Glomerular visceral epithelial cell (primary cell): Measurements from ENCODE around the gene SLC25A28.
"Not testable (repeated sequence)": the region's sequence is repeated elsewhere in the genome, so short reads cannot be mapped to it uniquely, and the experiment has no call there.

Source experiments
- DNase-seq: peaks from one replicate; pipeline ENCODE4 v3.0.0-alpha.2; 2016; ENCODE audit errors: extremely low spot score

SLC25A28 gene

DNA sequence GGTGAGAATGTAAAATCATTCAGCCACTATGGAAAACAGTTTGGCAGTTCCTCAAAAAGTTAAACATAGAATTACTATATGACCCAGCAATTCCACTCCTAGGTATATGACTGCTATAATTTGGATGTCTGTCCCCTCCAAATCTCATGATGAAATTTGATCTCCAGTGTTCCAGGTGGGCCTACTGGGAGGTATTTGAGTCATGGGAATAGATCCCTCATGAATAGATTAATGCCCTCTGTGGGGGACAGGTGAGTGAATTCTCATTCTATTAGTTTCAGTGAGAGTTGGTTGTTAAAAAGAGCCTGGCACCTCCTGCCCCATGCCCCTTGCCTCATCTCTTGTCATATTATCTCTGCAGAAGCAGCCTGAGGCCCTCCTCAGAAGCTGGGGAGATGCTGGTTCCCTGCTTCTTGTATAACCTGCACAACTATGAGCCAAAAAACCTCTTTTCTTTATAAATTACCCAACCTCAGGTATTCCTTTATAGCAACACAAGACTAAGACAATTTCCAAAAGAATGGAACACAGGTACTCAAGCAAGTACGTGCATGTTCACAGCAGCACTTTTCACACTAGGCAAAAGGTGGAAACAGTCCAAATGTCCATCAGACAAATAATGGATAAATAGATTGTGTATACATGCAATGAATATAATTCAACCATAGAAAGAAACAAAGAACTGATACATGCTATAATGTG lies 8.8 kb upstream of the SLC25A28 start:
- DNase-seq = no peak

DNA sequence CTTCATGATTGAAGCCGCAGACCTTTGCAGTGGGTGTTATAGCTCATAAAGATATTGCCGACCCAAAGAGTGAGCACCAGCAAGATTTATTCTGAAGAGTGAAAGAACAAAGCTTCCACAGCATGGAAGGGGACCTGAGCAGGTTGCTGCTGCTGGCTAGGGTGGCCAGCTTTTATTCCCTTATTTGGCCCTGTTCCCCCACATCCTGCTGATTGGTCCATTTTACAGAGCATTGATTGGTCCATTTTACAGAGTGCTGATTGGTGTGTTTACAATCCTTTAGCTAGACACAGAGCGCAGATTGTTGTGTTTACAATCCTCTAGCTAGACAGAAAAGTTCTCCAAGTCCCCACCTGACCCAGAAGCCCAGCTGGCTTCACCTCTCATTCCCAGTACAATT lies 4.9 kb upstream of the SLC25A28 start:
- DNase-seq = not testable (repeated sequence)

- no peak for DNase-seq
Measured at GRCh38 chr10:99623919-99624318, 3.7 kb upstream of the SLC25A28 start.

GRCh38 chr10:99621454-99622251 lies 1.4 kb upstream of the SLC25A28 start:
- no peak for DNase-seq

GRCh38 chr10:99620711-99621453 lies 643 bp upstream of the SLC25A28 start:
- DNase-seq = peak; percentile 94

DNA sequence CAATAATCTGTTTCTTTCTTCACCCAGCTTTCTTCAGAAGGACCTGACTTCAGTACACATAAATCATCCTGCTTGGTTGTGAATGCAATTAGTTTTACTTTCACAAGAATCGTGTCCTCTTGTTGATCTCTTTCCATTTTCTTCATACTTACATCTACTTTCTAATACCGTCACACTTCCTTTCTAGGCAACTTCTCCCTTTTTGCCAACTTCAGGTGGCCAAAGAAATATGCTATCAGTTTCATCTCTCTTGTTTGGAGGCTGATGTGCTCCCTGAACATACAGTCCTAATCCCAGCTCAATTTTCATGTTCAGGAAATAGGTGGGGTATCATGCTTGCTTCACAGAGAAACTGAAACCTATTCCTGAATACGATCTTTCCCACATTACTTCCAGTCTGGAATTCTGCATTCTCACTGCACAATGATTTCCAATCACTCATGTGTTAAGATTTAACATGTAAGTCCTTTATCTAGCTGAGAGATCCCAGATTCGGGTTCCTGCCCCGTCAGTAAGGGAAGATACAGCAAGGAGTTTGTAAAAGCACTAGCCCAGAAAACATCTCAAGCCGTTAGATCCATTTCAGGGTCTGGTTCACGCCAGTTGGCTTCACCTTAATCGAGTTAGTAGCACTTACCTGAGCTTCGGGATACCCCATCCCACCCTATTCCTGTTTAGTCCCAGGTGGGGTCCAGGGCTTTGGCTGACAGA lies 994 bp downstream of the SLC25A28 start:
- DNase-seq = peak; percentile 35

DNA sequence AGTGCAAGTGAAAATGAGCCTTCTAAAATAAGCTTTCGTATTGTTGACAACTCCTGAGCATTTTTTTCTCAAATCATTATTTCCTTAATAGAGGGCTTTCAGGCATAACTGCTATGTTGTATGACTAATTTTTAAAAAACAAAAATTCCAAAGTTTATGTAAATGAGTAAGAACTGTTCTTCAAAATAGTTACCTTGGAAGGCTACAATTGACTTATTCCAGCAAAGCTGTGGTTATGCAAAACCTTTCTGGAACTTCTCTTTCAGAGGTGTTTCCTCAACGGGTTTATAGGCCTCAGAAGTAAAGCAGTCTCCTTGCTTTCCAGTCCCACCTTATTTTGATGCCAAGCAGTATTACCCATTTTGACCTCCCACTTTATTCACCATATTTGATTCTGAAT lies 2.5 kb downstream of the SLC25A28 start:
- DNase-seq = no peak

DNA sequence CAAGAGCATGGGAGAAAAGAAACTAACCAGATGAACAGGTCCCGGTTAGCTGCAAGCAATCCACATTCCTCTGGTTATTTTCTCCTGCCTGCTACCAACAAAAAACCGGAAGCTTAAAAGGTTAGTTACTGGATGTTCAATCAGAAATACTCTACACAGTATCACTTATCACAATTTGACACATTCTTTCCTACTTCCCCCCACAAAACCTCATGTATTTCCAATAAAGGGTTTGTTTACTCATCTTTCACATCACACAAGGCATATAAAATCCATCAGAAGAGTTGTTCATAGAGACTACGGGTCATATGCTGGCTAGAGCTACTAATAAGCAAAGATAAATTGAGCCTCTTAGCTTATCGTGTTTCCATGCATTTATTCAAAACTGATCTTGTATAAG lies 4.8 kb downstream of the SLC25A28 start:
- DNase-seq = no peak

- peak; percentile 69 for DNase-seq
Measured at GRCh38 chr10:99612167-99612831, 7.9 kb downstream of the SLC25A28 start.

DNA sequence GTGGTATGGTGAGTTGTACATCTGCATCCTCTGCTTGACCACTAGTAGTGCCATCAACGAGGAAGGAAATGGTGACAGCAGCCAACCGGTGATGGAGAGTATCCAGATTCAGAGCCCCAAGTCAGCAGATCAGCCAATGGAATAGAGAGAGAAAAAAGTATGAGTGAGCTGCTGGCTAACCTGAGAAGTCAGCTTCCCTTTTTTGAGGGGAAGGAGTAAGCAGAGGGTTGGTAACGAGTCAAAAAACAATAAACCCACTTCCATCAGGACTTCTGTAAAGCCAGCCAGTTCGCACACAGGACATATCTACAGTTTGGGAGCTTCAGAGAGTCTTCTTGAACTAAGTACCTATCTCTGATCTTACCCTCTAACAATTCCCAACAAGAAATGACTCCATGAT lies 8.9 kb downstream of the SLC25A28 start:
- DNase-seq = no peak

DNA sequence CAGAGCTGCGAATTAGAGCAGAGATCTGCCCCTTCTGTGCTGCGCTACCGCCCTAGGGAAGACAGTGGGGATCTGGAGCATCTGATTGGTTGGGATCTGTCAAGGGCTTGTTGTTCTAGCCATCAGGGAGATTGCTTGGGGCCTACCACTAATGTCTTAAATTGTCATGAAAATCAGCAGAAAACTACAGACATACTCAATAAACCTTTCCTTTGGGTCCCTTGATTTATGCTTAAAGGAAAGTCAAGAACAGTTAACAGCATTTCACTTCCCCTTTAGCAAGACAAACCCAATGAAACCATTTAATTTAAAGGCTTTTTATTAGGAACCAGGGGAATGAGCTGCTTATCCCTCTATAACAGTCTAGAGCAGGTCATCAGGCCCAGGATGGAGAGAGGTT lies 10.0 kb downstream of the SLC25A28 start:
- no peak for DNase-seq

DNA sequence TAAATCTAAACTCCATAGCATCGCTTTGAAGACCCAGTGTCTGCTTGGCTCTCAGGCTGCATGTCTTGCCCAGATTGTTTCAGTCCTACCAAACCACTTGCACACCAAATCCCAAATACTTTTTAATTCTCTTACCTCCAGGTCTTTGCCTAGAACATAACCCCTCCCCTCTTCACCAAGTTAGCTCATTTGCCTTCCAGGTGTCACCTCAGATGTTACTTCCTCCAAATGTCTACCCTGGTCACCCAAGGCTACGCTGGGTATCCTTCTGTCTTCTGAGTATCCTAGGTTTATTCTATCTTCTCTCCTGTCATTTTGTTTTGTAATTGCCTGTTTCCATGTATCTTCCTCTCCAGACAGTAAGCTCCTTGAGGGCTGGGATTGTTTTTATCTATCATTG lies 11.1 kb downstream of the SLC25A28 start:
- no peak for DNase-seq

GRCh38 chr10:99605351-99605750 lies 14.9 kb downstream of the SLC25A28 start:
- DNase-seq = no peak

GRCh38 chr10:99604862-99605261 lies 15.4 kb downstream of the SLC25A28 start:
- DNase-seq = no peak

GRCh38 chr10:99598781-99599509 lies 21.3 kb downstream of the SLC25A28 start:
- no peak for DNase-seq

- DNase-seq = no peak
Measured at GRCh38 chr10:99598011-99598410, 22.2 kb downstream of the SLC25A28 start.

GRCh38 chr10:99596708-99597107 lies 23.5 kb downstream of the SLC25A28 start:
- DNase-seq = not testable (repeated sequence)

GRCh38 chr10:99595770-99596465 lies 24.3 kb downstream of the SLC25A28 start:
- DNase-seq = no peak

GRCh38 chr10:99595236-99595635 lies 25.0 kb downstream of the SLC25A28 start:
- no peak for DNase-seq

DNA sequence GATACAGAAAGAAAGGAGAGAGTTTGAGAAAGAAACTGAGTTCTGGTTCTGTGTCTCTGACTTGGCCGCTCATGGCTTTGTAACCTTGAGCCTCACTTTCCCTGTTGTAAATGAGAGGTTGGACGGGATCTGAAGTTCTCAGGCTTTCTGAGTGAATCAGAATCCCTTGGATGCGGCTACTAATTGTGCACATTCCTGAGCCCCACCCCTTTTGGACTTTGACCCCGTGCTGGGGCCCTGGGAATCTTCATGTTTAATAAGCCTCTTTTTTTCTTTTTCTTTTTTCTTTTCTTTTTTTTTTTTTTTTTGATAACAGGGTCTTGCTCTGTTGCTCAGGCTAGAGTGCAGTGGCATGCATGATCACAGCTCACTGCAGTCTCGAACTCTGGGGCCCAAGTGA lies 26.9 kb downstream of the SLC25A28 start:
- no peak for DNase-seq
